Gastroesophageal sphincter (tissue), 3 donors: ENCODE results near the gene PARD3.

Experiments
- CTCF ChIP-seq, 4 experiments: fragments of 200-600 bp in 2 of 4; fragments of 450-650 bp in 2 of 4; sonication (generic) in 1 of 4; IDR thresholded peaks; one replicate each; pipeline ENCODE4 v1.5.1; 2017 to 2019; ENCODE audit warnings: antibody characterized with exemption in 4 of 4, mild to moderate bottlenecking in 2 of 4, moderate library complexity in 2 of 4
- EP300 ChIP-seq: sonication (generic); formaldehyde crosslinking; IDR thresholded peaks from one replicate; pipeline ENCODE4 v1.6.1; 2017; ENCODE audit warnings: antibody characterized with exemption, mild to moderate bottlenecking
- POLR2A ChIP-seq, 2 donors: fragments of 450-650 bp; IDR thresholded peaks; one replicate each; pipeline ENCODE4 v1.6.1; 2017; ENCODE audit warnings: antibody characterized with exemption in 2 of 2, mild to moderate bottlenecking in 2 of 2, moderate library complexity in 1 of 2
- POLR2AphosphoS5 ChIP-seq: sonication (generic); formaldehyde crosslinking; IDR thresholded peaks from one replicate; pipeline ENCODE4 v1.6.1; 2017; ENCODE audit warnings: antibody characterized with exemption

GRCh38 chr10:34063592-34063991, 751.5 kb downstream of the PARD3 start:
- TF ChIP-seq CTCF (IDR thresholded peaks at IDR 0.05) = no peak
- no peak for TF ChIP-seq POLR2A (IDR thresholded peaks at IDR 0.05)
- no peak for TF ChIP-seq EP300
- TF ChIP-seq POLR2AphosphoS5 = no peak
